ENCODE results near the gene SMPD1.

The SMPD1 gene

DNA sequence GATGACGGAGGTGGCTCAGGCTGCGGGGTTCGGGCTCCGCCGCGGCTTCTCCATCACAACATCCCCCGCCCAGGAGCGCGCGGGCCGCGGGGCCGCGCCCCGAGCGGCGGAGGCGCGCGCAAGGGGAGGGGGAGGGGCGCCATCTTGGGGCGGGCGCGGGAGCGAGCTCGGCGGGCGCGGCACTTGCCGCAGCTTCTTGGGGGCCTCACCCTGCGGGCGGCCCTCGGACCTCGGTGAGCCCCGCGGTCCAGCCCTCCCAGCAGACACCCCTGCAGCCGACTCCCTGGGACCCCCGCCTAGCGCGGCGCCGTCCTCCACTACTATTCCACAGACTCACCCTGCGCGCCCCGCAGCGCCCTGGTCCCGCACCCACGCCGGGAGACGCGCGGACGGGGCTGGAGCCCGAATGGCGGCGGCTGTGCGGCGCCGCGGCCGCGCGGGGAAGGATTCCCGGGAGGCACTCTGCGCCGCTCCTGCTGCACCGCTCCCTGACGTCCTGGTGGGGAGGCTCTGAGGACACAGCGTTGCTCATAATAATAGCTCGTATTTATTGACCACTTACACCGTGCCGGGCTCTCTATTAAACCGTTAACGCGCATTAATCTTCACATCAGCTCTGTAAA lies 28.8 kb downstream of the SMPD1 start, which contains the start of gene APBB1:
TSS of gene APBB1 (minus strand) at position 86 of the 623 bp plus-strand sequence. CDS start 7,747 bp downstream, outside the sequence.
- no peak within 1 kb of the TSS for H3K27ac ChIP-seq
- H3K4me3 ChIP-seq (ENCODE audit: low read depth, low read length): peak within 1 kb of the TSS; percentile 74
- peak; percentile 47 for DNase-seq
- no peaks in the 10 kb centered on the region for H3K27me3 ChIP-seq (replicated peaks)
- no peaks in the 10 kb centered on the region for H3K36me3 ChIP-seq (replicated peaks)
- in situ Hi-C loops (cut with HindIII; ENCODE audit: low pct_ligation_motif_present, low sequenced_read_pairs): no loop called here
- TF ChIP-seq, protein P1, sequence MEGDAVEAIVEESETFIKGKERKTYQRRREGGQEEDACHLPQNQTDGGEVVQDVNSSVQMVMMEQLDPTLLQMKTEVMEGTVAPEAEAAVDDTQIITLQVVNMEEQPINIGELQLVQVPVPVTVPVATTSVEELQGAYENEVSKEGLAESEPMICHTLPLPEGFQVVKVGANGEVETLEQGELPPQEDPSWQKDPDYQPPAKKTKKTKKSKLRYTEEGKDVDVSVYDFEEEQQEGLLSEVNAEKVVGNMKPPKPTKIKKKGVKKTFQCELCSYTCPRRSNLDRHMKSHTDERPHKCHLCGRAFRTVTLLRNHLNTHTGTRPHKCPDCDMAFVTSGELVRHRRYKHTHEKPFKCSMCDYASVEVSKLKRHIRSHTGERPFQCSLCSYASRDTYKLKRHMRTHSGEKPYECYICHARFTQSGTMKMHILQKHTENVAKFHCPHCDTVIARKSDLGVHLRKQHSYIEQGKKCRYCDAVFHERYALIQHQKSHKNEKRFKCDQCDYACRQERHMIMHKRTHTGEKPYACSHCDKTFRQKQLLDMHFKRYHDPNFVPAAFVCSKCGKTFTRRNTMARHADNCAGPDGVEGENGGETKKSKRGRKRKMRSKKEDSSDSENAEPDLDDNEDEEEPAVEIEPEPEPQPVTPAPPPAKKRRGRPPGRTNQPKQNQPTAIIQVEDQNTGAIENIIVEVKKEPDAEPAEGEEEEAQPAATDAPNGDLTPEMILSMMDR (IDR thresholded peaks at IDR 0.05; ENCODE audit: low read depth, low read length, missing control alignments): peak; percentile 30

DNA sequence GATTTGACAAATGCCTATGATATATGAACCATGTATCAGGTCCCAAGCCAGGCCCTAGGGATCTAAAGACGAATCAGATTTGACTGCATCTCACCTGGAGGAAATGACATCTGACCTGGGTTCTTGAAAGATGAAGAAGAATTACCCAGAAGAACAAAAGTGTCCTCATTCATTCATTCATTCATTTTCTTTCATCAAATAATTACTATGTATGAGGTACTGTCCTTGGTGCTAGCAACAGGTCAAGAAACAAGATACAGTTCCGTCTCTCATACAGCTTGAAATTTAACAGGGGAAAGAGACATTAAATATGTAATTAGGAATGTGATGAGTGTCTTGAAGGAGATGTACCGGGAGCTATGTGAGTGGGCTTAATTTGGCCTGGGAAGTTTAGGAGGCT lies 30.4 kb downstream of the SMPD1 start:
- in situ Hi-C loops (cut with HindIII; ENCODE audit: low pct_ligation_motif_present, low sequenced_read_pairs): no loop called here
- H3K4me3 ChIP-seq (ENCODE audit: low read depth, low read length): no peak overlapping the region
- H3K27me3 ChIP-seq (replicated peaks): no peaks in the 10 kb centered on the region
- H3K27ac ChIP-seq: no peak overlapping the region
- TF ChIP-seq, protein P1 (IDR thresholded peaks at IDR 0.05; ENCODE audit: low read depth, low read length, missing control alignments): no peak
- no peak for DNase-seq
- H3K36me3 ChIP-seq (replicated peaks): no peaks in the 10 kb centered on the region

DNA sequence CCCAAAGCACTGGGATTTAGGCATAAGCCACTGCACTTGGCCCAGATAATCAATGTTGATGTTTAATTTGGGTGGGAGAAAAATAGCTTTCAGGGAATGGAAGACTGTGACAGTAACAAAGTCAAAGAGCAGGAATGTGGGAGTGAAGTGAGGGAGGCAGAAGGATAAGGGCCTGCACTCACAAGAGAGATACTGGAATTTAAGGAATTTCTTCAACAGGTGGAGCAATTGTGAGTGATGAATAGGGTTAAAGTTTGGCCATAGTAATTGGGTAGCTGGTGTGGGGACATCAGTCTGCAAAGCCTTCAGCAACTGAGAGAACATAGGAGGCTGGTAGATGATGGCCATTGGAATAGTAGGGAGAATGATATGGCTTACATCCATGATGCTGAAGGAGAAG lies 37.2 kb downstream of the SMPD1 start:
- no peaks in the 10 kb centered on the region for H3K36me3 ChIP-seq (replicated peaks)
- in situ Hi-C loops (cut with HindIII; ENCODE audit: low pct_ligation_motif_present, low sequenced_read_pairs): no loop called here
- H3K27me3 ChIP-seq (replicated peaks): no peaks in the 10 kb centered on the region
- TF ChIP-seq, protein P1 (IDR thresholded peaks at IDR 0.05; ENCODE audit: low read depth, low read length, missing control alignments): no peak
- H3K4me3 ChIP-seq (ENCODE audit: low read depth, low read length): no peak overlapping the region
- no peak for DNase-seq
- no peak overlapping the region for H3K27ac ChIP-seq

DNA sequence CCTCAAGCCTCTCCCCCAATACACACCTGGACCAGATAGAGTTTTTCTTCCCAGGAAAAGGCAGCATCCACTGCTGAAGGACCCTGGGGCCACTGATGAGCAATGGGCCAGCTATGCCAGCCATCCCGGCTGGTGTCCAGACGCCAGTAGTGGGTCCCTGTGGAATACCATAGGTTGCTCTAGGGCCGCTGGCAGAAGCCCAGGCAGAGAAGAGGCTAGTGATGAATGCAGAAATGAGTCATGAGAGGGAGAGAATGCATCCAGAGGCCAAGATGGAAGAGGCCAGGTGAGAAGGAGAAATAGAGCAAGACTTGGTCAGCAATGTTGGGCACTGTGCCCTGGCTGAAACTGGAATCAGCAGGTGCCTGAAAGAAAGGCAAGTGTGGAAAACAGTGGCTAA lies 41.6 kb downstream of the SMPD1 start:
- no peak overlapping the region for H3K4me3 ChIP-seq (ENCODE audit: low read depth, low read length)
- in situ Hi-C loops (cut with HindIII; ENCODE audit: low pct_ligation_motif_present, low sequenced_read_pairs): no loop called here
- no peak overlapping the region for H3K27ac ChIP-seq
- peak; percentile 61 for DNase-seq
- H3K27me3 ChIP-seq (replicated peaks): no peaks in the 10 kb centered on the region
- H3K36me3 ChIP-seq (replicated peaks): no peaks in the 10 kb centered on the region
- TF ChIP-seq, protein P1 (IDR thresholded peaks at IDR 0.05; ENCODE audit: low read depth, low read length, missing control alignments): no peak

DNA sequence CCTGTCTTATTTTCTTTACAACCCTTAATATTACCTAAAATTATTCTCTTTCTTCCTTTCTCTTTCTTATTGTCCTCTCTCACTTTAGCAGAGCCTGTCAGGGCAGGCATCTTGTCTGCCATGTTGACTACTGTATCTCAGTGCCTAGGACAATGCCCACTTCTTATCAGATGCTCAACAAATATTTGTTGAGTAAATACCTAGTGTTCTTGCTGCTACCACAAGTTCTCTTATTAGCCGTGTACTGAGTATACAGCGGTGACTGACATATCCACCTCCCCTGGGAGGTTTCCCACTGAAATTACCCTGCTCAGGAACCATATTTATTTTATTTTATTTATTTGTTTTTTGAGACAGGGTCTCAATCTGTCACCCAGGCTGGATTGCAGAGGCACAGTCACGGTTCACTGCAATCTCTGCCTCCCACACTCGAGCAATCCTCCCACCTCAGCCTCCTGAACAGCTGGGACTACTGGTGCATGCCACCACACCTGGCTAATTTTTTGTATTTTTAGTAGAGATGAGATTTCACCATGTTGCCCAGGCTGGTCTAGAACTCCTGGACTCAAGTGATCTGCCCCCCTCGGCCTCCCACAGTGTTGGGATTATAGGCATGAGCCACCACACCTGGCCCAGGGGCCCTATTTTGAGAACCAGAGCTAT lies 43.9 kb downstream of the SMPD1 start:
- Histone ChIP-seq H3K36me3 (replicated peaks) (no peaks in the 10 kb centered on the region), H3K27ac (no peak overlapping the region), H3K27me3 (replicated peaks) (no peaks in the 10 kb centered on the region), H3K4me3 (ENCODE audit: low read depth, low read length) (no peak overlapping the region)
- TF ChIP-seq, protein P1 (IDR thresholded peaks at IDR 0.05; ENCODE audit: low read depth, low read length, missing control alignments): no peak
- in situ Hi-C loops (cut with HindIII; ENCODE audit: low pct_ligation_motif_present, low sequenced_read_pairs): no loop called here
- DNase-seq: no peak
